ENCODE data around the gene SERPINA7. TPM values are rescaled to one million over a fixed set of nuclear protein-coding genes. Genes with fewer than 3 reads are reported as not detected.
"Not testable (repeated sequence)": the region's sequence is repeated elsewhere in the genome, so short reads cannot be mapped to it uniquely, and the experiment has no call there.

The SERPINA7 gene
- polyA plus RNA-seq (2014; cell fraction: cytosol; rRNA removed): not detected in 2 replicates
- not detected in 2 replicates for polyA plus RNA-seq (2014; cell fraction: nucleus; rRNA removed)

DNA sequence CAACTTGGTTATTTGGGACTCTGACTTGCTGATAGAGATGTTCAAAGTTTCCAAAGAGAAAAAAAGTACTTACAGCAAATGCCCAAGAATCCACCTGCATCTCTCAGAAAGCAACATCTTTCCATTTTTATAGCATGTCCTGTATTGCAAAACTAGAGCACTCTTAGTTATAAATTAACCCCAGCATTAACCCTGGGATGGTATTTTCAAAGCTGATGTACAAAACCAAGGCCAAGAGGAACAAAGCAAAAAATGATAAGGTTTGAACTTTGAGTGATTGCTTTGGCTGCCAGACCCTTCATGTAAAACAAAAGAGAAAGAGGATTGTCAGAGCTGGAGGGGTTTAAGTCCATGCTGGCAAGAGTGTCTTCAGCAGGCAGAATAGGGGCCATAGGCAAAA is at the start of gene SERPINA7:
Gene SERPINA7, minus strand, starts transcription at position 103 of the 400 bp plus-strand sequence. CDS start 1,669 bp downstream, outside the sequence.
- DNase-seq (ENCODE audit: low spot score): no peak

GRCh38 chrX:106069048-106069447 is 30.5 kb upstream of the SERPINA7 start:
- no peak for DNase-seq (ENCODE audit: low spot score)

GRCh38 chrX:106050054-106050453 is 11.5 kb upstream of the SERPINA7 start:
- no peak for DNase-seq (ENCODE audit: low spot score)

GRCh38 chrX:106042296-106042695 is 3.8 kb upstream of the SERPINA7 start:
- DNase-seq (ENCODE audit: low spot score): no peak

DNA sequence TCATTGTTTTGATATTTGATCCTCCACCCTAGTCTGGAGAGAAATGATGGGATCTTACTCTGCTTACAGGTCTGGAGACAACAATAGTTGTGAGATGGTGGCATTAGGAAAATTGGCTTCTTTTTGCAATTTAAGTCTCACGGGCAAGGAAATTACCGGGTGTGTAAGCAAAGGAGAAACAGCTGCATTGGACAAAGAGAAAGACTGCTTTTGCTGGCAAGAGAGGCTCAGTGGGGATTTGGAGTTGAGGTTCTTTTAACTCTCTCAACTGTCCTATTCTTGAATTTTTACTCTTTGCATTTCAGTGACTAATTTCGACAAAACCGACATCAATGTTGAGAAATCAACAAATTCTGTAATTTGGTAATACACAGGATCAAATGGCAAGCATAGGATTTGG is 2.3 kb upstream of the SERPINA7 start:
- no peak for DNase-seq (ENCODE audit: low spot score)

- DNase-seq (ENCODE audit: low spot score): no peak
These were observed 1.4 kb upstream of the SERPINA7 start for GRCh38 chrX:106039920-106040319.

- DNase-seq (ENCODE audit: low spot score): no peak
These were observed 573 bp downstream of the SERPINA7 start for GRCh38 chrX:106037835-106038473.

DNA sequence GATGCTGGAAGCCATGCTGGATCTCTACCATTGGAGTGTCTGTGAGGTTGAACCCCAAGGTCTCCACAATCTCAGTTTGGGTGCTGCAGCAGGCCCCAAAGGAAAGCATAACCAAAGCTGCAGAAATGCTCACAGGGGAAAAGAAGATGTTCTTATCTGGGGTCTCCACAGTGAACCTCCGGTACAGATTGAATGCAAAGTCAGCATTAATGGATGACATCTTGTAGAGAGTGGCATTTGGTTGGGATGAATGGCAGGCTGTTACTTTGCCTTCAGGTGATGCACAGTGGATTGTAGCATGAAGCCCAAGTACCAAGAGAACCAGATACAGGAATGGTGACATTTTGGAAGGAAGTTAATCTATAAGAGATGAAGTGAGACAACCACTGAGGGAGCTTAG is 1.8 kb downstream of the SERPINA7 start:
- no peak for DNase-seq (ENCODE audit: low spot score)

DNA sequence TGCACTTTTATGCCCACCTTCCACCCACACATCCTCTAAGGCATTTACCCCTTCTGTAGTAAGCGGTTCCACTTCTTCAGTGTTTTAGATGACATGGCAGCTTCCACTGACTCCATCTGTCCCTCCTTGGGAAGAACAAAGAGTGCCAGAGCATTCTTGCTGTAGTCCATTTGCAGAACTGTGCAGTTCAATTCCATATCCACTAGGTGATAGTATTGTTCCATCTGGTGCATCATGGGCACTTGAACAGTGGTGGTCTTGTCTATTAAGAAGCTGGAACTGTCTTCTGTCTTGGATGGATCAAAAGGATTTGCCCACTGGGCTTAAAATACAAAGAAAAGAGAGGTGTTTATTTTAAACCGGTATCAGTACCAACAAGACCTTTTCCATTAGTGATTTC is 3.5 kb downstream of the SERPINA7 start:
- no peak for DNase-seq (ENCODE audit: low spot score)

DNA sequence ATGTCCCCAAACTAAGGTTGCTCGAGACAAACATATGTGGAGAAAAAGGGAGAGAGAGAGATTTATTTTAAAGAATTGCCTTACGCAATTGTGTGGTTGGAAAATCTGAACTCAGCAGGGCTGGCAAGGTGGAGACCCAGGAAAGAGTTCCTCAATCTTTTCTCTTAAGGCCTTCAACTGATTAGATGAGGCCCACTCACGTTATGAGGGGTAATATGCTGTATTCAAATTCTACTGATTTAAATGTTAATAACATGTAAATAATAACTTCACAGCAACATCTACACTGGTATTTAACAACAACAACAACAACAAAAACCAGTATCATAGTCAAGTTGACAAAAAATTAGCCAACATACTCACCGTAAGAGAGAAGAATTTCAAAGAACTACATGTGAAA is 14.6 kb downstream of the SERPINA7 start:
- DNase-seq (ENCODE audit: low spot score): no peak

GRCh38 chrX:106022238-106022637 is 16.3 kb downstream of the SERPINA7 start:
- DNase-seq (ENCODE audit: low spot score): no peak

DNA sequence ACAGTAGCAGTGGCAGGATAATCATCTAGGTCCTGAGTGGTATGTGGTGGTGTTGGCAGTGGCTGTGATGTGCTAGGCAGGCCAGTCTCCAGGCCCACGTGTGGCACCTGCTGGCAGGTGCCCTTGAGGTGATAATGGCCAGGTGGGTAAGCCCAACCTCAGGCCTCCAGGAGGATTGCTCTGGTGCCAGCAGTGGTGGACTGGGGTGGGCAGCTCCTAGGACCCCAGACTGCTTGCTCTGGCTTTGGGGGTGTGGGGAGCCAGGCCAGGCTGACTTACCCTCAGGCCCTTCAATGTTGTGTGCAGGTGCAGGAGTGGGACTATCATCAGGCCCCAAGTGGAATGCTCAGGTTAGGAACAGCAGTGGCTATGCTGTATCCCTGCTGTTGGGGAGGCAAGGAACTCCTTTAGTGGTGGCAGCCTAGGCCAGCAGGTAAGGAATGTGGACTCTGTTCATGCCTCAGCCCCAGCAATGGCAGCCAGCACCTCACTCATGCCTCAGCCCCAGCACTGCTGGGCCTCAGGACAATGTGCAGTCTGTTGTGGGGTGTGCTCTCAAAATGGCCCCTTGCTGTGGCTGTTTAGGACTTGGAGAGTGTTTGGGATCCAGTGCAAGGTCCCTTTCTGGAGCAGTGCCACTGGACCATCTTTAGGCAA is 24.3 kb downstream of the SERPINA7 start:
- no peak for DNase-seq (ENCODE audit: low spot score)

GRCh38 chrX:106009145-106009544 is 29.4 kb downstream of the SERPINA7 start:
- DNase-seq (ENCODE audit: low spot score): no peak

- DNase-seq (ENCODE audit: low spot score): no peak
These were observed 30.7 kb downstream of the SERPINA7 start for GRCh38 chrX:106007815-106008214.

- no peak for DNase-seq (ENCODE audit: low spot score)
These were observed 32.8 kb downstream of the SERPINA7 start for GRCh38 chrX:106005684-106006083.

- not testable (repeated sequence) for DNase-seq (ENCODE audit: low spot score)
These were observed 37.9 kb downstream of the SERPINA7 start for GRCh38 chrX:106000609-106001008.

DNA sequence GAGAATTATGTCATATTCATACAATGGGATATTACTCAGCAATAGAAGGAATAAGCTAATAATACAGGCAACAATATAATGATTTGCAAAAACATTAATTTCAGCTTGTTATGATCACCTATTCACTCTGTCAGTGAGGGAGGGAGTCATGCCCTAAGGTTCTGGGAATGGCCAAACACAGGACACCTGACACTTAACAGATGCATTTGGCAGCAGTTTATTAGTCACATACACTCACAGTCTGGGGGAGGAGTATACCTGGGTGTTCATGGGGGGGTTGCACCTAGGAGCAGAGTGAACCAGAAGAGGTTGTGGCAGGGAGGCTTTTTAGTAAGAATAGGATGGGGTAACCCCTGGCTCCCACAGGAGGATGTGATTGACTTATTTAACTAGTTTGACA is 38.3 kb downstream of the SERPINA7 start:
- no peak for DNase-seq (ENCODE audit: low spot score)

GRCh38 chrX:105999294-105999693 is 39.2 kb downstream of the SERPINA7 start:
- no peak for DNase-seq (ENCODE audit: low spot score)

GRCh38 chrX:105988487-105988886 is 50.0 kb downstream of the SERPINA7 start:
- DNase-seq (ENCODE audit: low spot score): not testable (repeated sequence)
